Neural progenitor cell (in vitro differentiated cells): ENCODE data around the gene LRPAP1. TPM values are rescaled to one million over a fixed set of nuclear protein-coding genes. Genes with fewer than 3 reads are reported as not detected.
A peak's percentile ranks its signal among the peaks of the same experiment; 100 is the strongest.
"Not testable (repeated sequence)": the region's sequence is repeated elsewhere in the genome, so short reads cannot be mapped to it uniquely, and the experiment has no call there.

ENCODE experiments used
- DNase-seq: peaks from one replicate; pipeline ENCODE4 v3.0.0-alpha.2; 2016; ENCODE audit warnings: low spot score
- H2AFZ ChIP-seq: fragments of 200-600 bp; sonication (generic); replicated peaks from 2 replicates; pipeline ENCODE4 v1.6.1; 2016; ENCODE audit warnings: antibody characterized with exemption
- H3F3A ChIP-seq: fragments of 200-600 bp; sonication (generic); 2 replicates; pipeline ENCODE4 v1.6.1; 2016; ENCODE audit warnings: antibody characterized with exemption, low read depth
- H3K27ac ChIP-seq: fragments of 200-600 bp; sonication (generic); 2 replicates; pipeline ENCODE4 v1.5.1; 2016; ENCODE audit warnings: mild to moderate bottlenecking
- H3K27me3 ChIP-seq: fragments of 200-600 bp; sonication (generic); 2 replicates; pipeline ENCODE4 v1.6.1; 2016; ENCODE audit warnings: mild to moderate bottlenecking, moderate library complexity
- H3K36me3 ChIP-seq: fragments of 200-600 bp; sonication (generic); 2 replicates; pipeline ENCODE4 v1.5.1; 2016
- H3K4me1 ChIP-seq: fragments of 200-600 bp; sonication (generic); 2 replicates; pipeline ENCODE4 v1.6.1; 2016; ENCODE audit warnings: mixed run types
- H3K4me2 ChIP-seq: fragments of 200-600 bp; sonication (generic); 2 replicates; pipeline ENCODE4 v1.6.1; 2016
- H3K4me3 ChIP-seq: fragments of 200-600 bp; sonication (generic); 2 replicates; pipeline ENCODE4 v1.5.1; 2016
- H3K79me2 ChIP-seq: fragments of 200-600 bp; sonication (generic); 2 replicates; pipeline ENCODE4 v1.6.1; 2016; ENCODE audit warnings: low read depth
- H3K9ac ChIP-seq: fragments of 200-600 bp; sonication (generic); 2 replicates; pipeline ENCODE4 v1.6.1; 2016
- H3K9me3 ChIP-seq: fragments of 200-600 bp; sonication (generic); 2 replicates; pipeline ENCODE4 v1.5.1; 2016; ENCODE audit warnings: low read depth
- H4K20me1 ChIP-seq: fragments of 200-600 bp; sonication (generic); 2 replicates; pipeline ENCODE4 v1.6.1; 2016; ENCODE audit warnings: low read depth
- H3K27ac Mint-ChIP-seq: 3 replicates; pipeline ENCODE4 v1.8.0; 2021; ENCODE audit warnings: mixed read lengths
- H3K27me3 Mint-ChIP-seq: 2 replicates; pipeline ENCODE4 v1.8.0; 2022; ENCODE audit warnings: low read depth, mild to moderate bottlenecking, inconsistent platforms, moderate library complexity, mixed read lengths; ENCODE audit not compliant: insufficient read depth
- H3K36me3 Mint-ChIP-seq: 3 replicates; pipeline ENCODE4 v1.8.0; 2021; ENCODE audit warnings: mixed read lengths
- H3K4me1 Mint-ChIP-seq: 3 replicates; pipeline ENCODE4 v1.8.0; 2021; ENCODE audit warnings: mixed read lengths
- H3K4me3 Mint-ChIP-seq: 3 replicates; pipeline ENCODE4 v1.8.0; 2021; ENCODE audit warnings: mild to moderate bottlenecking, moderate library complexity, mixed read lengths
- H3K9me3 Mint-ChIP-seq: 3 replicates; pipeline ENCODE4 v1.8.0; 2020; ENCODE audit warnings: mixed read lengths
- EZH2 ChIP-seq: fragments of 200-600 bp; sonication (generic); IDR thresholded peaks from 2 replicates; pipeline ENCODE4 v1.6.1; 2017; ENCODE audit warnings: antibody characterized with exemption, mild to moderate bottlenecking, moderate library complexity
- EZH2phosphoT487 ChIP-seq: fragments of 200-600 bp; sonication (generic); IDR thresholded peaks from 2 replicates; pipeline ENCODE4 v1.6.1; 2017; ENCODE audit warnings: antibody characterized with exemption
- total RNA-seq: library from RNA; depleted of rRNA; stranded (reverse); fragments of >200 nt; gene quantifications from 2 replicates; pipeline ENCODE4 v1.2.3, GENCODE V29; 2015; ENCODE audit warnings: low replicate concordance
- TF ChIP-seq, protein P1 (sequence below): fragments of 200-600 bp; sonication (generic); IDR thresholded peaks from 2 replicates; pipeline ENCODE4 v1.5.1; 2017; ENCODE audit warnings: antibody characterized with exemption, mild to moderate bottlenecking

The LRPAP1 gene
- total RNA-seq, 1 donor from 2014 or later = 48.3 TPM

DNA sequence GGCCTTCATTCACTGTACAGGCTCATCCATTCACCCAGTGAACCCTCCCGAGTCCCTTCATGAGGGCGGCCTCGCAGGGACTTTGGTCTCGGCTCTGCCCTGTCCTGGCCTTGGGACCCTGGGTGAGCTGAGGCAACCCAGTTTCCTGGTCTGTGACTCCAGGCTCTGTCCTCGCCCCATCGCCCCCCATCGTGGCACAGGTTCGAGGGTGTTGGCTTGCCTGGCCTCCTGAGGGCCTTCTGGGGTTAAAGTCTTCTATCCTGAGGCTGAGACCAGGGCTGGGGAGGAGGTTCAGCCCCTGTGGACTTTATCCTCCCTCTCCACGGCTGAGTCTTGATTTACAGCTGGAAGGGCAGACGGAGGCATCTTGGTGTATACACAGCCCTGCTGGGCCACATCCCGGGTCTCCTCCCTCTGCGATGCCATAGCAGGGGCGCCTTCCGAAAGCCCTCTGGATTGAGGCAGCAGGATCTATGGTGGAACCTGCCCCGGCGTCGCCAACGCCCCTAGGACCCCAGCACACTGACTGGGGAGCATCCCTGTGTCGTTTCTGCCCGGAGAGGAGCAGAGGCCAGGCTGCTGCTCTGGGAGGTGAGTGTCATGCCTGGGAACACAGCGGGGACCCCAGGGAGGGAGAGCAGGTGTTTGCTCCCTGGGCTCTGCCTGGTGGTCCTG lies 44.4 kb upstream of the LRPAP1 start:
- not testable (repeated sequence) for H3K27me3 ChIP-seq, H3K36me3 ChIP-seq, H3K9ac ChIP-seq, H3K4me3 ChIP-seq, H3K9me3 ChIP-seq, H3K4me3 Mint-ChIP-seq, H4K20me1 ChIP-seq, H3K9me3 Mint-ChIP-seq, H3K27ac Mint-ChIP-seq, H3K27ac ChIP-seq, DNase-seq, H3F3A ChIP-seq, H3K79me2 ChIP-seq, H3K36me3 Mint-ChIP-seq, H3K4me1 ChIP-seq, H2AFZ ChIP-seq, H3K4me2 ChIP-seq
- Mint-ChIP-seq H3K27me3 (peaks cover 15% of the 10 kb centered on the region), H3K4me1 (peaks cover 28% of the 10 kb centered on the region)

DNA sequence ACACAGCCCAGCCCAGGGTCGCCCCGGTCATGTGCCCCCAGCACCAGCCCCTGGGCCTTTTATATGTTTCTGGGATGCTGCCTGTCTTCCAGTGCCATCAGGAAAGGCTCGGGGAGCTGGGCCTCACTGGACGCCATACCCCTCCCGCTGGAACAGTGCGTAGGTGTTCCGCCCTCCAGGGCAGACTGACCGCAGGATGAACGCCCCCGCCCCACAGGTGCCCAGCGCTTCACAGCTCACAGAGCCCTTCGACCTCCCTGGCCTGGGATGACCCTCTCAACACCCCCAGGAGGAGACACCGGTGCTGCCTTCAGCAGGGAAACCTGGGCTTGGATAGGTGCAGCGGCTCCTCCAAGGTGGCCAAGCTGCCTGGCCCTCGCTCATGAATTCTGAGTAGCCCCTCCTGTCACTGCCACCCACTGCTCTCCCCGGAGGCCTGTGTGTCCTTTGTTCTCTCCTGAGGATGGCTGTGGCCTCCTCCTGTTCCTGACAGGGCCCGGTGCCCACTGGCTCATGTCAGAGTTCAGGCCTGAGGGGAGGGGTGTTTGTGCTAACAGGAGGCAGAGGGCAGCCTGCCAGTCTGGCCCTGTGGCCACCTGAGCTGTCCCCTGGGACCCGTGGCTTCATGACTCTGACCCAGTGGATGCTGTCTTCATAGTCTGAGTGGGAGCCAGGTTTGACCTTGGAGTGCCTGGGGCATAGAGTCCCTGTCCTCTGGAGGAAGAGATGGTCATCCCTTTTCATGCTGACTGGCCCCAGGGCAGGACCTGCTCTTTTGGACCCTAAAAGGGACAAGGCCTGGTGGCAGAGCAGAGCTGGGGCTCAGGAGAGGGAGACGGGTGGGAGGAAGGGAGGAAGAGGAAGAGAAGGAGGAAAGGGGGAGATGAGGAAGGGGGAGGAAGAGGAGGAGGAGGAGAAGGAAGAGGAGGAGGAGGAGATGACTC lies 43.5 kb upstream of the LRPAP1 start:
- H3K27ac ChIP-seq, H3K4me3 Mint-ChIP-seq, H2AFZ ChIP-seq, H3K27ac Mint-ChIP-seq, H3K4me3 ChIP-seq, H3K4me2 ChIP-seq, H3K9ac ChIP-seq, H4K20me1 ChIP-seq, H3K36me3 Mint-ChIP-seq, H3K9me3 Mint-ChIP-seq, H3K27me3 ChIP-seq, DNase-seq, H3K79me2 ChIP-seq, H3F3A ChIP-seq, H3K36me3 ChIP-seq, H3K9me3 ChIP-seq, H3K4me1 ChIP-seq: not testable (repeated sequence)
- H3K27me3 Mint-ChIP-seq = peaks cover 15% of the 10 kb centered on the region
- peaks cover 30% of the 10 kb centered on the region for H3K4me1 Mint-ChIP-seq

DNA sequence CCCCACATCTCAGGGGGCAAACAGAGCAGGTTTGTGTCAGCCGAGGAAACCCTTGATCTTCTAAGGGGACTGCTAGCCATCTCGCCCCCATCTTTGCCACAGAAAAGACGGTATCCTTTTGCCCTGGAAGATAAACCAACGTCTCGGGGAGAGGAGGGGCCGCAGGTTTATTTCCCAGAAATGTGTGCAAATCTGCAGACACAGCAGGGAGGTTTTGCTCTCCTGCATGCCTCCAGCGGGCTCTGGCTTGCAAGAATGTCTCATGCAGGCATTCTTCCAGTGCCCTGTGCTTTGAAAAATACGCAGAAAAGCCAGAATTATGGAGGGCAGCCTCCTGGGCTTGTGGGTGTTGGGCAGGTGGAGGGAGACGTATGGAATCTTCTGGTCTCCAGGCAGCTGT lies 42.6 kb upstream of the LRPAP1 start:
- H3K79me2 ChIP-seq, DNase-seq: not testable (repeated sequence)
- H3K4me1 Mint-ChIP-seq = peaks cover 30% of the 10 kb centered on the region

DNA sequence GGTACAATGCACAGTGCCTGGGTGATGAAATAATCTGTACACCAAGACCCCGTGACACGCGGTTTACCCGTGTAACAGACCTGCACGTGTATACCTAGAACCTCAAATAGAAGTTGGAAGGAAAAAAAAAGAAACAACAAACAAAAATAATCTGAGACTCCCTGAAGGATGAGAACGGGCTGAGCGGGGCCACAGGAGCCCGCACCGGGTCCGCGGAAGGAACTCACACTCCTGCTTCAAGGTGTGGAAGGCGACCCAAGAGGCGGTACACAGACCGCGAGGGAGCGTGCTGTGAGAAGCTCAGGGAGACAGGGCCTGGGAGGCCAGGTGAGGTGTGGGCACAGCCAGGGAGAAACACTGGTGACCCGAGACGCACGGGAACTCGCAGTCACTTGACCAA lies 42.1 kb upstream of the LRPAP1 start:
- Mint-ChIP-seq H3K27ac (peak overlapping the region; percentile 63), H3K4me1 (peaks cover 30% of the 10 kb centered on the region), H3K27me3 (peaks cover 10% of the 10 kb centered on the region)
- H3K4me3 ChIP-seq, H3K27ac ChIP-seq, H3K4me1 ChIP-seq, H4K20me1 ChIP-seq, H3K27me3 ChIP-seq, H3K79me2 ChIP-seq, H2AFZ ChIP-seq, H3F3A ChIP-seq, H3K36me3 Mint-ChIP-seq, DNase-seq, H3K36me3 ChIP-seq, H3K4me3 Mint-ChIP-seq, H3K4me2 ChIP-seq, H3K9me3 Mint-ChIP-seq, H3K9me3 ChIP-seq, H3K9ac ChIP-seq: not testable (repeated sequence)

More for the DNA sequence above, 42.6 kb upstream of the LRPAP1 start:
- H3K4me1 ChIP-seq, H3K9me3 ChIP-seq, H3K36me3 Mint-ChIP-seq, H3K27ac ChIP-seq, H4K20me1 ChIP-seq, H2AFZ ChIP-seq, H3K27me3 ChIP-seq, H3K4me2 ChIP-seq, H3K9me3 Mint-ChIP-seq, H3K9ac ChIP-seq, H3K36me3 ChIP-seq, H3F3A ChIP-seq, H3K4me3 ChIP-seq: not testable (repeated sequence)
- Mint-ChIP-seq H3K27ac (peak overlapping the region; percentile 63), H3K4me3 (peak overlapping the region; percentile 64), H3K27me3 (peaks cover 10% of the 10 kb centered on the region)

DNA sequence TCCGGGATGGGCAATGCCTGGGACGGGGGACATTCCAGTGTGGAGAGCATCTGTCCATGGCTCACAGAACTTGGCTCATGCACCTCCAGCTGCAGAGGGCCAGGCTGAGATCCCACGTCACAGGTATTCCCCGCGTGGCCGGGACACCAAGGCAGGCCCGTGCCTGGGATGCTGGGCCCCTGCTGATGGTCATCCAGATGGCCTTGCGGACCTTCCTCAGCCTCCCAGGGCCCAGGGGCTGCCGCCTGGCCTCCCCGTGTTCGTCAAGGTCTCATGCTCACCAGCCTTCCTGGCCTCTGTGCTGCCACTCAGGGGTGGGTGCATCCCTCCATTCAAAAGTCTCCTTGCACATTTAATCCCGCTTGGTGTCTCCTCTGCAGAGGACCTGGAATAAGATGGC lies 40.9 kb upstream of the LRPAP1 start:
- Mint-ChIP-seq H3K4me3 (no peak overlapping the region), H3K4me1 (peaks cover 30% of the 10 kb centered on the region), H3K36me3 (no peaks in the 10 kb centered on the region), H3K9me3 (no peaks in the 10 kb centered on the region), H3K27me3 (peaks cover 7% of the 10 kb centered on the region), H3K27ac (no peak overlapping the region)
- Histone ChIP-seq H3K9ac (no peak overlapping the region), H3K79me2 (no peaks in the 10 kb centered on the region), H3K4me3 (no peak overlapping the region), H3K4me1 (no peaks in the 10 kb centered on the region), H3K27ac (no peak overlapping the region), H4K20me1 (no peaks in the 10 kb centered on the region), H2AFZ (no peak overlapping the region), H3K4me2 (no peak overlapping the region), H3K27me3 (no peaks in the 10 kb centered on the region), H3K36me3 (no peaks in the 10 kb centered on the region), H3F3A (no peaks in the 10 kb centered on the region), H3K9me3 (no peaks in the 10 kb centered on the region)
- TF ChIP-seq EZH2 = no peak
- TF ChIP-seq EZH2phosphoT487 = no peak
- TF ChIP-seq, protein P1, sequence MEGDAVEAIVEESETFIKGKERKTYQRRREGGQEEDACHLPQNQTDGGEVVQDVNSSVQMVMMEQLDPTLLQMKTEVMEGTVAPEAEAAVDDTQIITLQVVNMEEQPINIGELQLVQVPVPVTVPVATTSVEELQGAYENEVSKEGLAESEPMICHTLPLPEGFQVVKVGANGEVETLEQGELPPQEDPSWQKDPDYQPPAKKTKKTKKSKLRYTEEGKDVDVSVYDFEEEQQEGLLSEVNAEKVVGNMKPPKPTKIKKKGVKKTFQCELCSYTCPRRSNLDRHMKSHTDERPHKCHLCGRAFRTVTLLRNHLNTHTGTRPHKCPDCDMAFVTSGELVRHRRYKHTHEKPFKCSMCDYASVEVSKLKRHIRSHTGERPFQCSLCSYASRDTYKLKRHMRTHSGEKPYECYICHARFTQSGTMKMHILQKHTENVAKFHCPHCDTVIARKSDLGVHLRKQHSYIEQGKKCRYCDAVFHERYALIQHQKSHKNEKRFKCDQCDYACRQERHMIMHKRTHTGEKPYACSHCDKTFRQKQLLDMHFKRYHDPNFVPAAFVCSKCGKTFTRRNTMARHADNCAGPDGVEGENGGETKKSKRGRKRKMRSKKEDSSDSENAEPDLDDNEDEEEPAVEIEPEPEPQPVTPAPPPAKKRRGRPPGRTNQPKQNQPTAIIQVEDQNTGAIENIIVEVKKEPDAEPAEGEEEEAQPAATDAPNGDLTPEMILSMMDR = no peak
- no peak for DNase-seq
